Endothelial cell of hepatic sinusoid (primary cell): ENCODE data around the gene PLPPR1.
"Not testable (repeated sequence)": the region's sequence is repeated elsewhere in the genome, so short reads cannot be mapped to it uniquely, and the experiment has no call there.

Experiments
- in situ Hi-C: cut with HindIII; loops from 2 replicates; pipeline ENCODE4 v1.10.0; 2017; ENCODE audit warnings: low sequenced_read_pairs

Gene PLPPR1

GRCh38 chr9:101121836-101122399, 93.4 kb downstream of the PLPPR1 start:
- in situ Hi-C loops = no loop called here

- in situ Hi-C loops = no loop called here
These were observed 98.0 kb downstream of the PLPPR1 start for GRCh38 chr9:101126556-101126955.

- in situ Hi-C loops = not testable (repeated sequence)
These were observed 98.8 kb downstream of the PLPPR1 start for GRCh38 chr9:101127369-101127768.

GRCh38 chr9:101128623-101129022, 100.1 kb downstream of the PLPPR1 start:
- in situ Hi-C loops = no loop called here

- in situ Hi-C loops = no loop called here
These were observed 101.5 kb downstream of the PLPPR1 start for GRCh38 chr9:101130054-101130453.

GRCh38 chr9:101131326-101131725, 102.8 kb downstream of the PLPPR1 start:
- in situ Hi-C loops = no loop called here

GRCh38 chr9:101132801-101133200, 104.3 kb downstream of the PLPPR1 start:
- in situ Hi-C loops = no loop called here

- in situ Hi-C loops = no loop called here
These were observed 110.0 kb downstream of the PLPPR1 start for GRCh38 chr9:101138509-101138908.

GRCh38 chr9:101139082-101139481, 110.6 kb downstream of the PLPPR1 start:
- in situ Hi-C loops = no loop called here

- in situ Hi-C loops = no loop called here
These were observed 112.2 kb downstream of the PLPPR1 start for GRCh38 chr9:101140764-101141163.

- in situ Hi-C loops = no loop called here
These were observed 118.0 kb downstream of the PLPPR1 start for GRCh38 chr9:101146508-101146907.

GRCh38 chr9:101148344-101148743, 119.8 kb downstream of the PLPPR1 start:
- in situ Hi-C loops = no loop called here

- in situ Hi-C loops = no loop called here
These were observed 129.8 kb downstream of the PLPPR1 start for GRCh38 chr9:101158361-101158760.

- in situ Hi-C loops = no loop called here
These were observed 133.7 kb downstream of the PLPPR1 start for GRCh38 chr9:101162231-101162630.

- in situ Hi-C loops = no loop called here
These were observed 136.6 kb downstream of the PLPPR1 start for GRCh38 chr9:101165131-101165530.

GRCh38 chr9:101167490-101168134, 139.1 kb downstream of the PLPPR1 start:
- in situ Hi-C loops = no loop called here

- in situ Hi-C loops = no loop called here
These were observed 144.1 kb downstream of the PLPPR1 start for GRCh38 chr9:101172616-101173015.

- in situ Hi-C loops = no loop called here
These were observed 145.4 kb downstream of the PLPPR1 start for GRCh38 chr9:101173907-101174306.

- in situ Hi-C loops = no loop called here
These were observed 147.9 kb downstream of the PLPPR1 start for GRCh38 chr9:101176384-101176783.

- in situ Hi-C loops = no loop called here
These were observed 156.3 kb downstream of the PLPPR1 start for GRCh38 chr9:101184813-101185278.

GRCh38 chr9:101191723-101192122, 163.2 kb downstream of the PLPPR1 start:
- in situ Hi-C loops = no loop called here

- in situ Hi-C loops = no loop called here
These were observed 168.5 kb downstream of the PLPPR1 start for GRCh38 chr9:101197026-101197425.

- in situ Hi-C loops = no loop called here
These were observed 172.3 kb downstream of the PLPPR1 start for GRCh38 chr9:101200852-101201251.
